ENCODE data around the gene CNTNAP5.

The CNTNAP5 gene

GRCh38 chr2:124153713-124154112 is 128.6 kb downstream of the CNTNAP5 start:
- DNase-seq (ENCODE audit: low read depth in 2 of 2): no peak

- no peak for DNase-seq (ENCODE audit: low read depth in 2 of 2)
Measured at GRCh38 chr2:124159166-124159565, 134.1 kb downstream of the CNTNAP5 start.

GRCh38 chr2:124161542-124161941 is 136.5 kb downstream of the CNTNAP5 start:
- DNase-seq (ENCODE audit: low read depth in 2 of 2): no peak

- DNase-seq (ENCODE audit: low read depth in 2 of 2): no peak
Measured at GRCh38 chr2:124162256-124162655, 137.2 kb downstream of the CNTNAP5 start.

GRCh38 chr2:124163840-124164239 is 138.8 kb downstream of the CNTNAP5 start:
- no peak for DNase-seq (ENCODE audit: low read depth in 2 of 2)

GRCh38 chr2:124165698-124166097 is 140.6 kb downstream of the CNTNAP5 start:
- DNase-seq (ENCODE audit: low read depth in 2 of 2): no peak

DNA sequence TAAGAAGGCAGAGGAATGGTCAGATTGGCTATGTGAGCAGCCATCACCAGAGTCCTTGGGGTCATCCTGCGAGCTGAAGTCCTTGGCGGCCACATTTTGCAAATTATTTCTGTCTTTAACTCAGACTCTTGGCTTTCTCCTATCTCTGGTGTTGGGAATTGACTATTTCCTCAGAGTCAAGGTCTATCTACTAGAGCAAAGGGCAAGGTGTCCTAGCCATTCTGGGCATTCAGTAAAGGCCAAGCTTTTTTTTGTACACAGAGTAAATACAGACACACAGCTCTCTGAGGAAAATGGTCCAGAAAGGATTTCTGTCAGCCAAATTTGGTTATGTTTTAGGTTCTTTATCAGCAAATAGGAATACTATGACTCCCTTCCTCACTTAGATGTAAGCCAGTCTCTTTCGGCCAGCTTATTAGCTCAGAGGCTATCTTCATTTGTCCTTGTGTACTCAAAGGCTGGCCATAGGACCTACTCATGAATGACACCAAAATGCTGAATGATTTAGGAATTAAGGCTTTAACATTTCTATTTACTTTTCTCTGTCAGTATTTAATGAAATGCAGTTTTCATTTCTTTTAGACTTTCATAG is 146.5 kb downstream of the CNTNAP5 start:
- no peak for DNase-seq (ENCODE audit: low read depth in 2 of 2)

DNA sequence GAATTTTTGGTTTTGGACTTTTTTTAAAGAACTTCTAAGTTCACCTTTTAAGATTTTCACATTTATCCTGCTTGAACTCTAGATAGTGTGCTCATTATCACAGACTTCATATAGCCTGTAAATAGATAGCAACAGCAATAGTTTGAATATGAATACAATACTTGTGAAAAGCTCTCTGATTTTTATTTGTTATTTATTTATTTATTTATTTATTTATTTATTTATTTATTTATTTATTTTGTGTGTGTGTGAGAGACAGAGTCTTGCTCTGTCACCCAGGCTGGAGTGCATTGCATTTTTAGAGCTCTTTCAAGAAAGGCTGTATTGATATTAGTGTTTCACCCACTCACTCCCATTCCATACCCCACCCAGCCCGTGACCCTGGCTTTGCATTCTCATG is 153.6 kb downstream of the CNTNAP5 start:
- DNase-seq (ENCODE audit: low read depth in 2 of 2): no peak

DNA sequence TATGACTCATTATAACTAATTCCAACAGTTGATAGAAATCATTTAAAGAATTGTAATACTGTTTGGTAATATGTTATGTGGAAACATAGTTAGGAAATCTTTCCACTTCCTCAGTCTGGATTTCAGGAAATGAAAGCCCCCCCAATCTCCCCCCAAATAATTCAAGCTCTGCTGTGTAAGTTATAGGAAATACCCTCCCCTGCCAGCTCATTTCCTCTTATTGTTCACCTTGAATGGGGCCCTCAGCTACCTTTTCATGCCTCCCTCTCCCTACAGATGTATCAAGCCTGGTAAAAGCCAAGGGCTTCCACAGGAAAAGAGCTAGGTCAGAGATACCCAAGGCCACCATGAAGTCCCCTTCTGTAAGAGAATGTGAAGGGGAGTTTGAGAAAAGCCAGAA is 155.5 kb downstream of the CNTNAP5 start:
- no peak for DNase-seq (ENCODE audit: low read depth in 2 of 2)

GRCh38 chr2:124186801-124187200 is 161.7 kb downstream of the CNTNAP5 start:
- no peak for DNase-seq (ENCODE audit: low read depth in 2 of 2)

DNA sequence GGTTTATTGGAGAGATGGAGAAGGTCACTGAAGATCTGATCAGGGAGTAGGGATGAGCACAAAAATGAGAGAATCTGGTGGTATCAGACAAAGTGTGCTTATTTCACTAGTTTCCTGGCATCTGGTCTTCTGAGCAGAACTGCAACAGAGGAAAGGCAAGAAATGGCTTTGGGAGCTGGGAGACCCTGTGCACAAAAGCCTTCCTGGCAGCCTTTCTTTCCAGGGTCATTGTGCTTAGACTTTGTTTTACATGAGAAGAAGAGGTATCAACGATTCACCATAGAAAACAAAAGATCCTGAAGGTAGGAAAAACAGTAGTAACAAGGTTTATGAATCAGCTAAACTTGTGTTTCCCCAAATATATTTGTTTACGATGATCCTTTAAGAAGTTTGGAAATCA is 162.9 kb downstream of the CNTNAP5 start:
- DNase-seq (ENCODE audit: low read depth in 2 of 2): no peak

DNA sequence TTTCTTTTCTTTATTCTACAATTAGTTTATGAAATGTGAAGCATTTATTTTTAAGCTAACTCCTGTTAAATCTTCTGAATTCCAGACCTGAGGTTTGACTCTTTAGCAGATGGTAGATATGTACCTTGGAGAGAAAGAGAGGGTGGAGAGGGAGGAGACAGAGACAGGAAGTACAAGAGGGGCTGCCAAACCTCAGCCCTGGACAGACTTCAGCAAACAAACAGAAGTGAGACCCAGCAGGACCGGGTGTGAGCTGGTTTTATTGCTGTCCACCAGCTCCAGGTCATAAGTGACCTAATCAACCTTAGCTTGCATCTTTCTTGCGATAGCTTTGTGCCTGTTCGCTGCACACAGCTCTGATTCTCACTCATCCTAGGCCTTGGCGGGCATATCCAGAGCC is 168.6 kb downstream of the CNTNAP5 start:
- no peak for DNase-seq (ENCODE audit: low read depth in 2 of 2)

DNA sequence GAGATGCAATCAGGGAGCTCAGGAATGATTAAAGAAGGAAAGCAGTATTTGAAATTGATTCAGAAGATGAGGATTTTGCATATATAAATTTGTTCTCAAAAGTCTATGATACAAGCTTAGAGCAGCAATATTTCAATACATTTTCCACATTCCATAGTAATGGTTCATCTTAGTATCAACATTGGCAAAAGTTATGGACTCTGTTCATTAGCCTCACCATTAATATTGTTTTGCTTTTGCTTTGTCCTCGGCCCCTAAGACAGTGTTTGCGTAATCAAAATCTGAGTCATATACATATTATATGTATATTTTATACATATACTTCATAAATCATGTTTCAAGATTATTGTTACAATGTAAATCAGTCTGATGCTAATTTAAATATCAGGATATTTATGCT is 176.6 kb downstream of the CNTNAP5 start:
- DNase-seq (ENCODE audit: low read depth in 2 of 2): no peak

DNA sequence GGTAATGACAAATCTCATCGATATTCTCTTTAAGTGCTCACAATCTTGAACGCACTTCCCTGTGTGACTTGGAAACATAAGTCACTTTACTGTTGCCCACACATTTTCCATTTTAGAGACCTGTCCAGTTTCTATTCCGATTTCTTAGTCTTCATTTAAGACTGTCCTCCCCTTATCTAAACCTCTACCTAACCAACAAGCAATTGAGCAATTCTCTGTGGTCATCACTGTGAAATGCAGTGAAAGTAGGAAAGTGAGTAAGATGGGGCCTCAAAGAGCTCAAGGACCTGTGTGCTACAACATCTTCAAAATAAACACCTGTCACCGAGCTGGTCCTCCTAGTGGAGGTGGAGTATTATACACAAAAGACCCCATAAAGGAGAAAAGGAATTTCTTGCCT is 184.4 kb downstream of the CNTNAP5 start:
- no peak for DNase-seq (ENCODE audit: low read depth in 2 of 2)

DNA sequence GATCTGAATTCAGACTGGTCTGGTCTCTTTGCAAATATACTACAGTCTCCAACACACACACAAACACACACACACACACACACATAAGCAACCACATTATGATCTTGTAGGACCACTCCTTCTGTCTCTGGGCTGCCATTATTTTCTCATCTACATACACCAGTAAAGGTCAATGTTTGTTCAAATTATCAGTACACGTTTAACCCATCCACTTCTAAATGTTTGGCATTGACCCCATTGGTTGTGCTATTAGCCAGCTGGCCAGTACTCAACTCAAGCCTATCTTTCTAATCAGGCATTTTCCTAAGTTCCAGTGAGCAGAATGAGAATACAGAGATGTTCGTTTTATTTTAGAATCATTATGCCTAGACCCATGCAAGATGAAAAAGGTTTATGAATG is 186.4 kb downstream of the CNTNAP5 start:
- DNase-seq (ENCODE audit: low read depth in 2 of 2): no peak

- DNase-seq (ENCODE audit: low read depth in 2 of 2): no peak
Measured at GRCh38 chr2:124213977-124214587, 189.0 kb downstream of the CNTNAP5 start.

DNA sequence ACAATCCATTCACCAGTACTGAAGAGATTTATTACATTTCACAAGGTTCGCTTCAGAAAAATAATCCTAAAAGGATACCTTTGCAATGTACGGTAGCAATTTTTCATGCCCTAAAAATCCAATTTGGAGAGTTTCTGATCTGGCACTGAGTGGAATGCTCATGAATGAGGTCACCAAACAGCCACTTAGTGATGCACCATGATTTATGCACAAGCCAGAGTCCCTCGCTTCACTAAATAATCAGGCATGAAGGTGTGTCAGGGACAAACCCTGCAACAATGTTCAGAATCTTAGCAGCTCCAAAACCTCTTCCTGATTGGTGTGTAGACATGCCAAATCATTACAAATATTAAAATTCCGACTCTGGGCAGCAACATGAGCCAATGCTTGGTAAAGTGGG is 221.1 kb downstream of the CNTNAP5 start:
- DNase-seq (ENCODE audit: low read depth in 2 of 2): no peak

GRCh38 chr2:124248386-124248785 is 223.3 kb downstream of the CNTNAP5 start:
- DNase-seq (ENCODE audit: low read depth in 2 of 2): no peak

GRCh38 chr2:124250433-124250832 is 225.3 kb downstream of the CNTNAP5 start:
- no peak for DNase-seq (ENCODE audit: low read depth in 2 of 2)

GRCh38 chr2:124254621-124255020 is 229.5 kb downstream of the CNTNAP5 start:
- DNase-seq (ENCODE audit: low read depth in 2 of 2): no peak

DNA sequence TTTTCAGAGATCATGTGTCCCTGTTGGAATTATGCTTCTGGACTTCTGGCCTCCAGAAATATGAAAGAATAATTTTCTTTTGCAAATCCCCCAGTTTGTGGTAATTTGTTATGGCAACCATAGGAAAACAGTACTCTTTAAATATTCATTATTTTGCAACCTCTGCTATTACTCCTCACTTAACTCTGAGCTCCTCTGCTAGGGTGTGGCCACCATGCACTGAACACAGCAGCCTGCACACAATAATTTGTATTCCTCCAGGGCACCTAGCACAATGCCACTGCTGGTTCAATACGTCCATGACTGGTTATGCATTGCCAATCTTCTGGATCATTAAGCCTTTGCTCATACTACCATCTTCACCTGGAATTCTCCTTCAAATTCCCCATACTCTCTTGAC is 232.0 kb downstream of the CNTNAP5 start:
- no peak for DNase-seq (ENCODE audit: low read depth in 2 of 2)

GRCh38 chr2:124258140-124258880 is 233.2 kb downstream of the CNTNAP5 start:
- DNase-seq (ENCODE audit: low read depth in 2 of 2): no peak

DNA sequence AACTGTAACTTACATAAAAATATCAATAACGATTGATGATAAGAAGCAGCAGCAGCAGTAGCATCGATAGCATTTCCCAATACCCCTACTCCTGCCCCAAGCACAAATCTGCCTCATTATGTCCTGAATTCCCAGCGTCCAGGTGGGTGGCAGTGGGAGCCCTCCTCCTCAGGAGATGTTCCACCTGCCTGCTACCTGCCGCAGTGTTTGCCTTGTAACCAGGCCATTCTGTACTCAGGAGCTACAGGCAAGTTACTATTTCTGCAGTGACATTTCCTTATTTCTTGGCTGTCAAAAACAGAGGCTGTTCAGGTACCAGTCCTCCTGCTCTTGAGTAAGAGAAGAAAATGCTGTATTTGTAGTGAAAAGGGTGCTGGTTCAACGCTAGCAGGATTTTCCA is 236.4 kb downstream of the CNTNAP5 start:
- no peak for DNase-seq (ENCODE audit: low read depth in 2 of 2)

Measured in stimulated activated CD8-positive, alpha-beta memory T cell treated with anti-CD3 and anti-CD28 coated beads, Interleukin-15, amount 100 ng/mL, for 48 hours (primary cell).